Measurements from ENCODE around the gene ATP9B.

GRCh38 chr18:79422022-79422782 is 353.0 kb downstream of the ATP9B start:
- no peak for TF ChIP-seq YY1 (IDR thresholded peaks at IDR 0.05; ENCODE audit: insufficient read depth, insufficient read length)
- TF ChIP-seq ZNF274 (IDR thresholded peaks at IDR 0.05; ENCODE audit: low read depth, low read length) = no peak
- no peak for TF ChIP-seq SUZ12 (IDR thresholded peaks at IDR 0.05; ENCODE audit: extremely low read depth, insufficient read depth, insufficient read length)
